SK-N-SH (cell line): Measurements from ENCODE around the gene SLC36A2. TPM values are rescaled to one million over a fixed set of nuclear protein-coding genes. Genes with fewer than 3 reads are reported as not detected.

ENCODE experiments used
- CTCF ChIA-PET: fragments of 300-600, 350-600 bp; formaldehyde crosslinking; extraction: SDS; loops from one replicate; lab custom pipeline; 2021; lab: Yijun Ruan, JAX
- POLR2A ChIA-PET: fragments of 350-600 bp; sonication (Branson Sonifier 250); formaldehyde crosslinking; extraction: SDS; loops from one replicate; lab custom pipeline; 2020; ENCODE audit warnings: antibody characterized with exemption, inconsistent platforms; lab: Yijun Ruan, JAX
- DNase-seq: peaks from one replicate; pipeline ENCODE4 v3.0.0; 2012
- H2AFZ ChIP-seq: fragments of 200-600 bp; sonication (generic); 2 replicates; pipeline ENCODE4 v1.8.1; 2016; ENCODE audit warnings: antibody characterized with exemption, mild to moderate bottlenecking, low read depth
- H3F3A ChIP-seq: fragments of 200-600 bp; sonication (generic); replicated peaks from 2 replicates; pipeline ENCODE3; 2016; ENCODE audit warnings: antibody characterized with exemption, mild to moderate bottlenecking; ENCODE audit not compliant: insufficient read depth
- H3K27ac ChIP-seq, 2 experiments: fragments of 200-500 bp in 1 of 2; fragments of 200-600 bp in 1 of 2; sonication (Bioruptor generic) in 1 of 2; sonication (generic), shearing (Covaris generic) in 1 of 2; 2 replicates each; pipeline versions ENCODE4 v1.5.1 to v1.6.1; 2014 to 2016; ENCODE audit warnings: low read depth in 2 of 2, inconsistent platforms in 1 of 2, low read length in 1 of 2, mild to moderate bottlenecking in 1 of 2, mixed read lengths in 1 of 2
- H3K27me3 ChIP-seq: fragments of 200-600 bp; sonication (generic), shearing (Covaris generic); 2 replicates; pipeline ENCODE4 v1.6.1; 2016; ENCODE audit warnings: mixed run types; ENCODE audit not compliant: insufficient read depth
- H3K36me3 ChIP-seq, 2 experiments: fragments of 200-500 bp in 1 of 2; fragments of 200-600 bp in 1 of 2; sonication (Bioruptor generic) in 1 of 2; sonication (generic) in 1 of 2; replicated peaks in 1 of 2; 2 replicates each; pipeline versions ENCODE3 to v1.5.1; 2014 to 2016; ENCODE audit warnings: low read length in 1 of 2, mild to moderate bottlenecking in 1 of 2; ENCODE audit not compliant: insufficient read depth in 2 of 2, control insufficient read depth in 1 of 2
- H3K4me1 ChIP-seq, 2 experiments: fragments of 200-500 bp in 1 of 2; fragments of 200-600 bp in 1 of 2; sonication (Bioruptor generic) in 1 of 2; sonication (generic), shearing (Covaris generic) in 1 of 2; 2 replicates each; pipeline versions ENCODE4 v1.5.1 to v1.6.1; 2014 to 2016; ENCODE audit warnings: low read depth in 1 of 2, low read length in 1 of 2, mixed run types in 1 of 2; ENCODE audit not compliant: insufficient read depth in 2 of 2, control insufficient read depth in 1 of 2
- H3K4me2 ChIP-seq: fragments of 200-600 bp; sonication (generic), shearing (Covaris generic); 2 replicates; pipeline ENCODE4 v1.6.1; 2017; ENCODE audit warnings: mixed run types
- H3K4me3 ChIP-seq, 2 experiments: fragments of 200-500 bp in 1 of 2; fragments of 200-600 bp in 1 of 2; sonication (Bioruptor generic) in 1 of 2; sonication (generic), shearing (Covaris generic) in 1 of 2; 2 replicates each; pipeline versions ENCODE4 v1.5.1 to v1.8.1; 2014 to 2016; ENCODE audit warnings: low read depth in 2 of 2, inconsistent platforms in 1 of 2, low read length in 1 of 2, mild to moderate bottlenecking in 1 of 2, mixed read lengths in 1 of 2, moderate library complexity in 1 of 2
- H3K79me2 ChIP-seq: fragments of 200-600 bp; sonication (generic); 2 replicates; pipeline ENCODE4 v1.8.1; 2017; ENCODE audit warnings: mild to moderate bottlenecking; ENCODE audit not compliant: insufficient read depth
- H3K9ac ChIP-seq: fragments of 200-600 bp; sonication (generic); 2 replicates; pipeline ENCODE4 v1.6.1; 2017; ENCODE audit warnings: mixed run types
- H3K9me2 ChIP-seq: fragments of 200-600 bp; sonication (generic); 2 replicates; pipeline ENCODE4 v1.6.1; 2017; ENCODE audit warnings: mixed run types
- H3K9me3 ChIP-seq: fragments of 200-600 bp; sonication (generic); 2 replicates; pipeline ENCODE4 v1.6.1; 2017; ENCODE audit warnings: mixed run types, mild to moderate bottlenecking, moderate library complexity
- H4K20me1 ChIP-seq: fragments of 200-600 bp; sonication (generic); 2 replicates; pipeline ENCODE4 v1.6.1; 2017; ENCODE audit warnings: mild to moderate bottlenecking, mixed run types; ENCODE audit not compliant: insufficient read depth
- CHD2 ChIP-seq: fragments of 150-350 bp; IDR thresholded peaks from 2 replicates; pipeline ENCODE4 v1.6.1; 2018; ENCODE audit warnings: low read length; ENCODE audit not compliant: partially characterized antibody
- EP300 ChIP-seq, 2 experiments: IDR thresholded peaks; 2 replicates each; pipeline versions ENCODE4 v1.4.0 to v1.6.1; 2012; ENCODE audit warnings: borderline replicate concordance in 1 of 2, low read depth in 1 of 2, low read length in 1 of 2
- EZH2phosphoT487 ChIP-seq: fragments of 200-600 bp; sonication (generic); IDR thresholded peaks from 2 replicates; pipeline ENCODE4 v1.6.1; 2017; ENCODE audit warnings: low read depth, mixed run types, mild to moderate bottlenecking, antibody characterized with exemption, moderate library complexity, borderline replicate concordance
- FOSL2 ChIP-seq: IDR thresholded peaks from 2 replicates; pipeline ENCODE4 v1.4.0; 2012; ENCODE audit warnings: low read depth, mild to moderate bottlenecking, moderate library complexity, borderline replicate concordance
- FOXJ3 ChIP-seq: sonication (generic); formaldehyde crosslinking; IDR thresholded peaks from 2 replicates; pipeline ENCODE4 v1.5.1; 2020; ENCODE audit warnings: mild to moderate bottlenecking, missing genetic modification reagents
- JUND ChIP-seq: IDR thresholded peaks from 2 replicates; pipeline ENCODE4 v1.4.0; 2012
- MAX ChIP-seq: IDR thresholded peaks from 2 replicates; pipeline ENCODE4 v1.4.0; 2012; ENCODE audit warnings: low read depth
- MEF2A ChIP-seq: IDR thresholded peaks from 2 replicates; pipeline ENCODE4 v1.4.0; 2012; ENCODE audit warnings: low read depth, borderline replicate concordance
- NFIC ChIP-seq: IDR thresholded peaks from 2 replicates; pipeline ENCODE4 v1.4.0; 2012; ENCODE audit warnings: borderline replicate concordance
- RCOR1 ChIP-seq: fragments of 150-350 bp; IDR thresholded peaks from 2 replicates; pipeline ENCODE4 v1.6.1; 2017; ENCODE audit warnings: antibody characterized with exemption, low read length
- REST ChIP-seq: IDR thresholded peaks from 2 replicates; pipeline ENCODE4 v1.6.1; 2012; ENCODE audit warnings: mild to moderate bottlenecking, low read depth, low read length, moderate library complexity
- RFX5 ChIP-seq: IDR thresholded peaks from 2 replicates; pipeline ENCODE4 v1.6.1; 2012; ENCODE audit warnings: mild to moderate bottlenecking, improper control_type of control experiment, low read length
- RXRA ChIP-seq: IDR thresholded peaks from 2 replicates; pipeline ENCODE4 v1.4.0; 2012; ENCODE audit warnings: low read depth, mild to moderate bottlenecking, borderline replicate concordance
- SIN3A ChIP-seq: IDR thresholded peaks from 2 replicates; pipeline ENCODE4 v1.6.1; 2012; ENCODE audit warnings: low read depth, mild to moderate bottlenecking, low read length, moderate library complexity, borderline replicate concordance
- USF1 ChIP-seq: IDR thresholded peaks from 2 replicates; pipeline ENCODE4 v1.4.0; 2012; ENCODE audit warnings: low read depth, borderline replicate concordance
- WGBS: methylation state at CpG from one replicate; pipeline ENCODE4 v1.1.6; 2017; ENCODE audit warnings: low lambda C conversion rate; 5-methylcytosine and 5-hydroxymethylcytosine counted together
- polyA plus RNA-seq, 3 experiments: library from polyadenylated mRNA; depleted of rRNA; stranded (reverse); fragments of >200 nt; gene quantifications; 2 replicates each; pipeline ENCODE4 v1.2.3, GENCODE V29; 2012

SLC36A2 gene
- polyA plus RNA-seq, 1 of the 3 experiments (the other 2 are of a cell fraction): not detected

GRCh38 chr5:151278845-151279244, 68.5 kb downstream of the SLC36A2 start (continued):
- TF ChIP-seq REST: no peak
- no peak for TF ChIP-seq FOSL2
- TF ChIP-seq RXRA: no peak
- no peak for TF ChIP-seq USF1
- TF ChIP-seq NFIC: no peak
- no peak for TF ChIP-seq EZH2phosphoT487
- TF ChIP-seq EP300 (IDR thresholded peaks at IDR 0.05; ENCODE audit: borderline replicate concordance in 1 of 2, low read depth in 1 of 2, low read length in 1 of 2): no peak
- TF ChIP-seq CHD2: no peak

GRCh38 chr5:151275803-151276202, 71.6 kb downstream of the SLC36A2 start:
- ChIA-PET CTCF (interaction anchor here (0.9 kb wide), 1 partner anchor 40 kb away, joined by 4 read pairs; no protein-coding TSS in a partner anchor), POLR2A (no interaction called here)
- no peak overlapping the region for H3K4me3 ChIP-seq
- no peak overlapping the region for H2AFZ ChIP-seq
- no peak for DNase-seq
- no peaks in the 10 kb centered on the region for H3K36me3 ChIP-seq
- no peaks in the 10 kb centered on the region for H4K20me1 ChIP-seq
- no peak overlapping the region for H3K9ac ChIP-seq
- no peaks in the 10 kb centered on the region for H3F3A ChIP-seq
- no peak overlapping the region for H3K27ac ChIP-seq
- 66% methylated on average over 2 of the region's 2 CpGs for WGBS
- H3K4me2 ChIP-seq: no peak overlapping the region
- no peaks in the 10 kb centered on the region for H3K9me3 ChIP-seq
- TF ChIP-seq SIN3A (no peak), RFX5 (no peak), RCOR1 (no peak), MEF2A (no peak), MAX (no peak), FOXJ3 (CRISPR knock-in tag) (no peak), JUND (no peak)
- no peaks in the 10 kb centered on the region for H3K9me2 ChIP-seq
- no peaks in the 10 kb centered on the region for H3K79me2 ChIP-seq
- no peaks in the 10 kb centered on the region for H3K4me1 ChIP-seq
- no peaks in the 10 kb centered on the region for H3K27me3 ChIP-seq
